Stimulated activated naive CD8-positive, alpha-beta T cell treated with anti-CD3 and anti-CD28 coated beads, Interleukin-15, Interleukin-2, amounts not matched to agents 100 ng/mL and 50 ng/mL, for 24 hours (primary cell): ENCODE results near the gene JPH2.

Experiments used
- H3K27ac Mint-ChIP-seq: one replicate; pipeline ENCODE4 v1.8.0; 2021; ENCODE audit warnings: mild to moderate bottlenecking, mixed read lengths
- H3K27me3 Mint-ChIP-seq: one replicate; pipeline ENCODE4 v1.8.0; 2021; ENCODE audit warnings: mixed read lengths
- H3K36me3 Mint-ChIP-seq: one replicate; pipeline ENCODE4 v1.8.0; 2021; ENCODE audit warnings: low read depth, mixed read lengths
- H3K4me1 Mint-ChIP-seq: one replicate; pipeline ENCODE4 v1.8.0; 2021; ENCODE audit warnings: low read depth, mixed read lengths
- H3K4me3 Mint-ChIP-seq: one replicate; pipeline ENCODE4 v1.8.0; 2021; ENCODE audit warnings: mild to moderate bottlenecking, mixed read lengths
- H3K9me3 Mint-ChIP-seq: one replicate; pipeline ENCODE4 v1.8.0; 2021; ENCODE audit warnings: mixed read lengths

The JPH2 gene

GRCh38 chr20:44102582-44102981, 84.4 kb downstream of the JPH2 start:
- H3K4me3 Mint-ChIP-seq, result no peak overlapping the region
- H3K36me3 Mint-ChIP-seq, result no peaks in the 10 kb centered on the region
- peaks cover 8% of the 10 kb centered on the region for H3K9me3 Mint-ChIP-seq
- H3K27ac Mint-ChIP-seq, result no peak overlapping the region
- peaks cover 53% of the 10 kb centered on the region for H3K27me3 Mint-ChIP-seq
- no peaks in the 10 kb centered on the region for H3K4me1 Mint-ChIP-seq

- Mint-ChIP-seq H3K4me1 (no peaks in the 10 kb centered on the region), H3K4me3 (no peak overlapping the region), H3K36me3 (no peaks in the 10 kb centered on the region), H3K27me3 (peaks cover 47% of the 10 kb centered on the region), H3K9me3 (no peaks in the 10 kb centered on the region), H3K27ac (no peak overlapping the region)
Measured at GRCh38 chr20:44099832-44100231, 87.2 kb downstream of the JPH2 start.

- no peaks in the 10 kb centered on the region for H3K4me1 Mint-ChIP-seq
- H3K27me3 Mint-ChIP-seq, result peaks cover 38% of the 10 kb centered on the region
- H3K36me3 Mint-ChIP-seq, result no peaks in the 10 kb centered on the region
- H3K27ac Mint-ChIP-seq, result no peak overlapping the region
- H3K9me3 Mint-ChIP-seq, result no peaks in the 10 kb centered on the region
- H3K4me3 Mint-ChIP-seq, result no peak overlapping the region
Measured at GRCh38 chr20:44098657-44099056, 88.3 kb downstream of the JPH2 start.

GRCh38 chr20:44098256-44098630, 88.7 kb downstream of the JPH2 start:
- Mint-ChIP-seq H3K27me3 (peaks cover 37% of the 10 kb centered on the region), H3K9me3 (no peaks in the 10 kb centered on the region), H3K36me3 (no peaks in the 10 kb centered on the region), H3K4me3 (no peak overlapping the region), H3K27ac (no peak overlapping the region), H3K4me1 (no peaks in the 10 kb centered on the region)

GRCh38 chr20:44097521-44098255, 89.3 kb downstream of the JPH2 start:
- H3K4me1 Mint-ChIP-seq, result no peaks in the 10 kb centered on the region
- peaks cover 39% of the 10 kb centered on the region for H3K27me3 Mint-ChIP-seq
- no peaks in the 10 kb centered on the region for H3K9me3 Mint-ChIP-seq
- no peaks in the 10 kb centered on the region for H3K36me3 Mint-ChIP-seq
- no peak overlapping the region for H3K4me3 Mint-ChIP-seq
- H3K27ac Mint-ChIP-seq, result no peak overlapping the region

DNA sequence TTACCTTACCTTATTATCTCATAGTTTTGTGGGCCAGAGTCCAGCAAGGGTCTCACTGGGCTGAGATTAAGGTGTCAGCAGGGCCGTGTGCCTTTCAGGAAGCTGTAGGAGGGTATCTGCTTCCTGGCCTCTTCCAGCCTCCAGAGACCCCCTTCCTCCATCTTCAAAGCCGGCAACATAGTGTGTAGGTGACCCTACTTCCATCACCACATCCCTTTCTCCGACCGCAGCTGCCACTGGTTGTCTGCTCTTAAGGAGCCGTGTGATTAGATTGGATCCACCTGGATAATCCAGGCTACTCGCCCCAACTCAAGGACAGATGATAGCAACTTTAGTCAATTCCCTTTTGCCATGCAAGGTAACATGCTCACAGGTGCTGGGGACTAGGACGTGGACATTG, 91.2 kb downstream of the JPH2 start:
- H3K4me1 Mint-ChIP-seq, result no peaks in the 10 kb centered on the region
- H3K36me3 Mint-ChIP-seq, result no peaks in the 10 kb centered on the region
- no peaks in the 10 kb centered on the region for H3K9me3 Mint-ChIP-seq
- no peak overlapping the region for H3K27ac Mint-ChIP-seq
- no peak overlapping the region for H3K4me3 Mint-ChIP-seq
- peaks cover 25% of the 10 kb centered on the region for H3K27me3 Mint-ChIP-seq

GRCh38 chr20:44093249-44093582, 93.8 kb downstream of the JPH2 start:
- Mint-ChIP-seq H3K4me1 (no peaks in the 10 kb centered on the region), H3K27ac (no peak overlapping the region), H3K4me3 (no peak overlapping the region), H3K27me3 (peaks cover 18% of the 10 kb centered on the region), H3K9me3 (no peaks in the 10 kb centered on the region), H3K36me3 (no peaks in the 10 kb centered on the region)

DNA sequence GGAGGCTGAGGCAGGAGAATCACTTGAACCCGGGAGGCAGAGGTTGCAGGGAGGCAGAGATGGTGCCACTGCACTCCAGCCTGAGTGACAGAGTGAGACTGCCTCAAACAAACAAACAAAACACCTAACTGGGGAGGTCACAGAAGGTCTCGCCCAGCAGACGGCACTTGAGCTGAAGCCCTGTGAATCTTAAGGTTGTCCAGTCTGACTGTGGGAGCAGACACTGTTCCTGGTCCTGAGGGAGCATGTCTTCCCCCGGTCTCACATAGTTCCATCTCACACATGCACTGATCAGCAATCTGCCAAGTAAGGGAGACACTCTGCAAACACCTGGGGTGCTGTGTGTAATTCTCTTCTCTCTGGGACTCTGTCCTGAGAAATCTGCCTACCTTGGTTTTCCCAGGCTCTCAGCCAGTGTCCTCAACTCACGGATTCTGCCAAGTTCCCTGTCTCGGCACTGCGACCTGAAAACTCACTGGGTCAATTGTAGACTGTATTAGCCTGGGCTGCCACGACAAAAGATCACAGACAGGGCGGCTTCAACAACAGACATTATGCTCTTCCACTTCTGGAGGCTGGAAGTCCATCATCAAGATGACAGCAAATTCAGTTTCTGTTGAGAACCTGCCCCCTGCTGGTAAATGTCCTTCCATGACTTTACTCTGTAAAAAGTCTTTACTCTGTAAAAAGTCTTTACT, 94.3 kb downstream of the JPH2 start:
- Mint-ChIP-seq H3K27ac (no peak overlapping the region), H3K27me3 (peaks cover 15% of the 10 kb centered on the region), H3K36me3 (no peaks in the 10 kb centered on the region), H3K9me3 (no peaks in the 10 kb centered on the region), H3K4me3 (no peak overlapping the region), H3K4me1 (no peaks in the 10 kb centered on the region)

DNA sequence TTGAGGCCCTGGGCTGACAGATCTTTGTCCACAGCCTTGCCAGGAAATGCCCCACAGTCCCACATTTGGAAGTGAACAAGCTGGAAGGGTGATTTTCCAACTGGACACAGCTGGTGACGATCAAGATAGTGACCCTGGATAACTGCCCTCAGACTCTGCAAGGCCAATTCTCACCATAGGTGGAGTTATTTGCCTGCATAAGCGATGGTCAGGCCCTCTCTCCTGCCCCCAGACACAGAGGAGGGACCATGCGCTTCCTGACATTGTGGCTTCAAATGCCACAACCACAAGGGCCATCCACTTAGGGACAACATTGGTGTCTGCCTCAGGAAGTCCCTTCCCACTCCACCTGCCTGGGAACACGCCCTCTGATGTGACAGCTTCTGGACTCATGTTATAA, 96.0 kb downstream of the JPH2 start:
- Mint-ChIP-seq H3K4me3 (no peak overlapping the region), H3K4me1 (no peaks in the 10 kb centered on the region), H3K27ac (no peak overlapping the region), H3K9me3 (no peaks in the 10 kb centered on the region), H3K36me3 (no peaks in the 10 kb centered on the region), H3K27me3 (peaks cover 15% of the 10 kb centered on the region)

- Mint-ChIP-seq H3K9me3 (no peaks in the 10 kb centered on the region), H3K27ac (no peak overlapping the region), H3K4me1 (no peaks in the 10 kb centered on the region), H3K4me3 (no peak overlapping the region), H3K36me3 (no peaks in the 10 kb centered on the region), H3K27me3 (peaks cover 15% of the 10 kb centered on the region)
Measured at GRCh38 chr20:44089987-44090674, 96.9 kb downstream of the JPH2 start.

- Mint-ChIP-seq H3K4me1 (no peaks in the 10 kb centered on the region), H3K36me3 (no peaks in the 10 kb centered on the region), H3K27ac (no peak overlapping the region), H3K27me3 (peaks cover 5% of the 10 kb centered on the region), H3K4me3 (no peak overlapping the region), H3K9me3 (no peaks in the 10 kb centered on the region)
Measured at GRCh38 chr20:44087857-44088120, 99.2 kb downstream of the JPH2 start.

- Mint-ChIP-seq H3K27me3 (peaks cover 3% of the 10 kb centered on the region), H3K9me3 (no peaks in the 10 kb centered on the region), H3K4me3 (no peak overlapping the region), H3K27ac (no peak overlapping the region), H3K4me1 (no peaks in the 10 kb centered on the region), H3K36me3 (no peaks in the 10 kb centered on the region)
Measured at GRCh38 chr20:44087051-44087856, 99.7 kb downstream of the JPH2 start.

- Mint-ChIP-seq H3K4me3 (no peak overlapping the region), H3K27me3 (peaks cover 3% of the 10 kb centered on the region), H3K27ac (no peak overlapping the region), H3K9me3 (no peaks in the 10 kb centered on the region), H3K4me1 (peaks cover 1% of the 10 kb centered on the region), H3K36me3 (no peaks in the 10 kb centered on the region)
Measured at GRCh38 chr20:44085616-44086434, 101.2 kb downstream of the JPH2 start.

DNA sequence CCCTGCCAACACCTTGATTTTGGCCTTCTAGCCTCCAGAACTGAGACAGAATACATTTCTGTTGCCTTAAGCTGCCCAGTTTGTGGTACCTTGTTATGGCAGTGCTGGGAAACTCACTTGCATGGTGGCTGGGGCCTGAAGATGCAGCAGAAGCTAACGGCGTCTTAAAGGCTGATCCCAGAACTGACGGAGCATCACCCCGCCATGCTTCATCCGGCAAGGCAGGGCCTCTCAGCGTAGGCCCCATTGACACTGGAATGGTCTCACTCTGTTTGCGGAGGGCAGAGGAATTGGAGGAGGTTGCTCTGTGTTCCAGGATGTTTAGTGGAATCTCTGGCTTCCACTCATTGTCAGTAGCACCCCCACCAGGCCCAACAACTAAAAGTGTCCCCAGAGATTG, 102.1 kb downstream of the JPH2 start:
- no peaks in the 10 kb centered on the region for H3K36me3 Mint-ChIP-seq
- H3K9me3 Mint-ChIP-seq, result no peaks in the 10 kb centered on the region
- H3K4me3 Mint-ChIP-seq, result no peak overlapping the region
- H3K27ac Mint-ChIP-seq, result no peak overlapping the region
- peaks cover 10% of the 10 kb centered on the region for H3K4me1 Mint-ChIP-seq
- H3K27me3 Mint-ChIP-seq, result peaks cover 9% of the 10 kb centered on the region
